Muscle layer of colon (tissue), 2 donors: ENCODE data around the gene MESD.

Experiments used
- H3K27ac ChIP-seq: one replicate; pipeline ENCODE4 v1.7.0; 2013; ENCODE audit warnings: low read depth, mild to moderate bottlenecking, low read length, moderate library complexity
- H3K27me3 ChIP-seq, 2 donors: one replicate each; pipeline ENCODE4 v1.7.0; 2013; ENCODE audit warnings: low read length in 2 of 2, mild to moderate bottlenecking in 2 of 2; ENCODE audit not compliant: insufficient read depth in 2 of 2, control insufficient read depth in 1 of 2
- H3K36me3 ChIP-seq: one replicate; pipeline ENCODE4 v1.7.0; 2013; ENCODE audit warnings: mild to moderate bottlenecking, low read length; ENCODE audit not compliant: insufficient read depth
- H3K4me1 ChIP-seq: one replicate; pipeline ENCODE4 v1.7.0; 2013; ENCODE audit warnings: mild to moderate bottlenecking, low read length; ENCODE audit not compliant: insufficient read depth
- H3K4me3 ChIP-seq, 2 donors: one replicate each; pipeline ENCODE4 v1.7.0; 2013; ENCODE audit warnings: low read length in 2 of 2, low read depth in 1 of 2, mild to moderate bottlenecking in 1 of 2, moderate library complexity in 1 of 2
- H3K9ac ChIP-seq: one replicate; pipeline ENCODE4 v1.7.0; 2013; ENCODE audit warnings: low read length
- H3K9me3 ChIP-seq: one replicate; pipeline ENCODE4 v1.7.0; 2013; ENCODE audit warnings: mild to moderate bottlenecking, low read length
- donor health status: abdominal sarcoma.
- donor health status: Adenocarcinoma of cecum.

MESD gene

GRCh38 chr15:80985981-80986380 lies 3.6 kb downstream of the MESD start:
- no peaks in the 10 kb centered on the region for H3K36me3 ChIP-seq
- H3K4me3 ChIP-seq, result no peak overlapping the region
- peaks cover 29% of the 10 kb centered on the region for H3K4me1 ChIP-seq
- no peak overlapping the region for H3K27ac ChIP-seq
- no peaks in the 10 kb centered on the region for H3K27me3 ChIP-seq
- no peak overlapping the region for H3K9ac ChIP-seq
- no peaks in the 10 kb centered on the region for H3K9me3 ChIP-seq

GRCh38 chr15:80984856-80985255 lies 4.8 kb downstream of the MESD start:
- H3K27ac ChIP-seq, result no peak overlapping the region
- H3K27me3 ChIP-seq, result no peaks in the 10 kb centered on the region
- peaks cover 20% of the 10 kb centered on the region for H3K4me1 ChIP-seq
- no peak overlapping the region for H3K9ac ChIP-seq
- no peak overlapping the region for H3K4me3 ChIP-seq
- peaks cover 5% of the 10 kb centered on the region for H3K36me3 ChIP-seq
- H3K9me3 ChIP-seq, result no peaks in the 10 kb centered on the region

- H3K27me3 ChIP-seq, result no peaks in the 10 kb centered on the region
- peaks cover 7% of the 10 kb centered on the region for H3K4me1 ChIP-seq
- no peak overlapping the region for H3K27ac ChIP-seq
- H3K36me3 ChIP-seq, result peaks cover 15% of the 10 kb centered on the region
- H3K4me3 ChIP-seq, result no peak overlapping the region
- H3K9me3 ChIP-seq, result no peaks in the 10 kb centered on the region
- H3K9ac ChIP-seq, result no peak overlapping the region
Measured at GRCh38 chr15:80982839-80983238, 6.8 kb downstream of the MESD start.

- Histone ChIP-seq H3K9ac (no peak overlapping the region), H3K27me3 (no peaks in the 10 kb centered on the region), H3K27ac (no peak overlapping the region), H3K9me3 (no peaks in the 10 kb centered on the region), H3K4me3 (no peak overlapping the region), H3K36me3 (peaks cover 15% of the 10 kb centered on the region), H3K4me1 (peaks cover 6% of the 10 kb centered on the region)
Measured at GRCh38 chr15:80982205-80982604, 7.4 kb downstream of the MESD start.

GRCh38 chr15:80979538-80980200 lies 9.9 kb downstream of the MESD start:
- Histone ChIP-seq H3K36me3 (peaks cover 15% of the 10 kb centered on the region), H3K4me1 (no peaks in the 10 kb centered on the region), H3K9me3 (no peaks in the 10 kb centered on the region), H3K4me3 (no peak overlapping the region), H3K9ac (no peak overlapping the region), H3K27ac (no peak overlapping the region), H3K27me3 (no peaks in the 10 kb centered on the region)

GRCh38 chr15:80978685-80979329 lies 10.8 kb downstream of the MESD start:
- H3K27ac ChIP-seq, result no peak overlapping the region
- H3K9me3 ChIP-seq, result no peaks in the 10 kb centered on the region
- peaks cover 15% of the 10 kb centered on the region for H3K36me3 ChIP-seq
- no peak overlapping the region for H3K9ac ChIP-seq
- H3K27me3 ChIP-seq, result no peaks in the 10 kb centered on the region
- H3K4me1 ChIP-seq, result no peaks in the 10 kb centered on the region
- no peak overlapping the region for H3K4me3 ChIP-seq

- Histone ChIP-seq H3K4me3 (no peak overlapping the region), H3K9me3 (no peaks in the 10 kb centered on the region), H3K4me1 (no peaks in the 10 kb centered on the region), H3K36me3 (peaks cover 15% of the 10 kb centered on the region), H3K9ac (no peak overlapping the region), H3K27me3 (no peaks in the 10 kb centered on the region), H3K27ac (no peak overlapping the region)
Measured at GRCh38 chr15:80977627-80978036, 12.0 kb downstream of the MESD start.

- Histone ChIP-seq H3K27me3 (no peaks in the 10 kb centered on the region), H3K9me3 (no peaks in the 10 kb centered on the region), H3K36me3 (peaks cover 15% of the 10 kb centered on the region), H3K27ac (no peak overlapping the region), H3K9ac (no peak overlapping the region), H3K4me3 (no peak overlapping the region), H3K4me1 (no peaks in the 10 kb centered on the region)
Measured at GRCh38 chr15:80976851-80977250, 12.8 kb downstream of the MESD start.

- H3K4me3 ChIP-seq, result no peak overlapping the region
- H3K27me3 ChIP-seq, result no peaks in the 10 kb centered on the region
- H3K36me3 ChIP-seq, result peaks cover 11% of the 10 kb centered on the region
- no peaks in the 10 kb centered on the region for H3K4me1 ChIP-seq
- H3K27ac ChIP-seq, result no peak overlapping the region
- H3K9me3 ChIP-seq, result no peaks in the 10 kb centered on the region
- no peak overlapping the region for H3K9ac ChIP-seq
Measured at GRCh38 chr15:80974914-80975313, 14.7 kb downstream of the MESD start.

- Histone ChIP-seq H3K36me3 (peaks cover 6% of the 10 kb centered on the region), H3K9ac (no peak overlapping the region), H3K4me1 (peaks cover 14% of the 10 kb centered on the region)
Measured at GRCh38 chr15:80972276-80972675, 17.3 kb downstream of the MESD start.

GRCh38 chr15:80971143-80971542 lies 18.5 kb downstream of the MESD start:
- Histone ChIP-seq H3K9me3 (no peaks in the 10 kb centered on the region), H3K36me3 (peaks cover 6% of the 10 kb centered on the region), H3K9ac (no peak overlapping the region), H3K27me3 (no peaks in the 10 kb centered on the region), H3K4me1 (peaks cover 16% of the 10 kb centered on the region), H3K4me3 (no peak overlapping the region), H3K27ac (no peak overlapping the region)

More at GRCh38 chr15:80972276-80972675, 17.3 kb downstream of the MESD start:
- H3K27ac ChIP-seq, result no peak overlapping the region
- no peaks in the 10 kb centered on the region for H3K27me3 ChIP-seq
- H3K4me3 ChIP-seq, result no peak overlapping the region
- H3K9me3 ChIP-seq, result no peaks in the 10 kb centered on the region

GRCh38 chr15:80970658-80971057 lies 19.0 kb downstream of the MESD start:
- H3K4me1 ChIP-seq, result peaks cover 16% of the 10 kb centered on the region
- no peak overlapping the region for H3K4me3 ChIP-seq
- H3K36me3 ChIP-seq, result peaks cover 6% of the 10 kb centered on the region
- no peak overlapping the region for H3K27ac ChIP-seq
- no peaks in the 10 kb centered on the region for H3K27me3 ChIP-seq
- no peaks in the 10 kb centered on the region for H3K9me3 ChIP-seq
- no peak overlapping the region for H3K9ac ChIP-seq
